Erythroblast (primary cell): Measurements from ENCODE around the gene PTK7.

Experiments
- GATA1 ChIP-seq: IDR thresholded peaks from 2 replicates; pipeline ENCODE4 v1.6.1; 2011; ENCODE audit warnings: low read depth, mild to moderate bottlenecking, control low read depth, low read length, moderate library complexity
- POLR2A ChIP-seq: IDR thresholded peaks from 2 replicates; pipeline ENCODE4 v1.6.1; 2011; ENCODE audit warnings: mild to moderate bottlenecking, low read length

DNA sequence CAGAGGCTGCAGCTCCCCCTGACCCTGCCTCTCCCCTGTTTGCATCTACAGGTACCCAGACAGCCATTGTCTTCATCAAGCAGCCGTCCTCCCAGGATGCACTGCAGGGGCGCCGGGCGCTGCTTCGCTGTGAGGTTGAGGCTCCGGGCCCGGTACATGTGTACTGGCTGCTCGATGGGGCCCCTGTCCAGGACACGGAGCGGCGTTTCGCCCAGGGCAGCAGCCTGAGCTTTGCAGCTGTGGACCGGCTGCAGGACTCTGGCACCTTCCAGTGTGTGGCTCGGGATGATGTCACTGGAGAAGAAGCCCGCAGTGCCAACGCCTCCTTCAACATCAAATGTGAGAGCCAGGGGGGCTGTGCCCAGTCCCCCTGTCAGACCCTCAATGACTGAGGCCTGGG is 52.8 kb downstream of the PTK7 start:
- TF ChIP-seq POLR2A, result no peak
- TF ChIP-seq GATA1, result no peak
